ENCODE results near the gene CD99.
"Not testable (repeated sequence)": the region's sequence is repeated elsewhere in the genome, so short reads cannot be mapped to it uniquely, and the experiment has no call there.

The CD99 gene

GRCh38 chrX:2741386-2741785, 50.3 kb downstream of the CD99 start:
- no peak overlapping the region for H3K4me3 ChIP-seq (ENCODE audit: low read depth, low read length)
- no peak overlapping the region for H3K9ac ChIP-seq
- H3K4me2 ChIP-seq (ENCODE audit: low read length), result no peak overlapping the region
- no peaks in the 10 kb centered on the region for H3K27me3 ChIP-seq (ENCODE audit: control insufficient read depth, insufficient read depth, low read length)
- H3K4me1 ChIP-seq, result no peaks in the 10 kb centered on the region
- H3K27ac ChIP-seq, result no peak overlapping the region
- no peak for TF ChIP-seq CTCF (IDR thresholded peaks at IDR 0.05)
- no peaks in the 10 kb centered on the region for H3K36me3 ChIP-seq (ENCODE audit: control insufficient read depth, insufficient read depth, low read length)
- H3K9me3 ChIP-seq (ENCODE audit: control insufficient read depth, low read length), result no peaks in the 10 kb centered on the region
- H3K79me2 ChIP-seq, result no peaks in the 10 kb centered on the region
- H2AFZ ChIP-seq, result no peak overlapping the region

- not testable (repeated sequence) for H2AFZ ChIP-seq; H3K27me3 ChIP-seq (ENCODE audit: control insufficient read depth, insufficient read depth, low read length); H3K4me2 ChIP-seq (ENCODE audit: low read length); H3K4me3 ChIP-seq (ENCODE audit: low read depth, low read length); H3K4me1 ChIP-seq; H3K9ac ChIP-seq; H3K79me2 ChIP-seq; H3K27ac ChIP-seq; H3K36me3 ChIP-seq (ENCODE audit: control insufficient read depth, insufficient read depth, low read length); H3K9me3 ChIP-seq (ENCODE audit: control insufficient read depth, low read length)
These were observed 55.2 kb downstream of the CD99 start for GRCh38 chrX:2746250-2746649.

GRCh38 chrX:2748171-2748814, 57.2 kb downstream of the CD99 start:
- Histone ChIP-seq H3K9ac (no peak overlapping the region), H3K36me3 (ENCODE audit: control insufficient read depth, insufficient read depth, low read length) (no peaks in the 10 kb centered on the region), H3K27me3 (ENCODE audit: control insufficient read depth, insufficient read depth, low read length) (no peaks in the 10 kb centered on the region), H3K9me3 (ENCODE audit: control insufficient read depth, low read length) (no peaks in the 10 kb centered on the region), H3K4me3 (ENCODE audit: low read depth, low read length) (no peak overlapping the region), H3K4me1 (no peaks in the 10 kb centered on the region), H3K79me2 (no peaks in the 10 kb centered on the region), H2AFZ (no peak overlapping the region), H3K4me2 (ENCODE audit: low read length) (no peak overlapping the region), H3K27ac (no peak overlapping the region)
- no peak for TF ChIP-seq CTCF (IDR thresholded peaks at IDR 0.05)

GRCh38 chrX:2748815-2749188, 57.7 kb downstream of the CD99 start:
- no peak for TF ChIP-seq CTCF (IDR thresholded peaks at IDR 0.05)
- Histone ChIP-seq H3K36me3 (ENCODE audit: control insufficient read depth, insufficient read depth, low read length) (no peaks in the 10 kb centered on the region), H3K9ac (no peak overlapping the region), H3K9me3 (ENCODE audit: control insufficient read depth, low read length) (no peaks in the 10 kb centered on the region), H3K27me3 (ENCODE audit: control insufficient read depth, insufficient read depth, low read length) (no peaks in the 10 kb centered on the region), H3K4me2 (ENCODE audit: low read length) (no peak overlapping the region), H3K4me1 (no peaks in the 10 kb centered on the region), H3K27ac (no peak overlapping the region), H3K79me2 (no peaks in the 10 kb centered on the region), H3K4me3 (ENCODE audit: low read depth, low read length) (no peak overlapping the region), H2AFZ (no peak overlapping the region)

- Histone ChIP-seq H3K9me3 (ENCODE audit: control insufficient read depth, low read length) (no peaks in the 10 kb centered on the region), H2AFZ (no peak overlapping the region), H3K9ac (no peak overlapping the region), H3K4me3 (ENCODE audit: low read depth, low read length) (no peak overlapping the region), H3K4me1 (no peaks in the 10 kb centered on the region), H3K27ac (no peak overlapping the region), H3K27me3 (ENCODE audit: control insufficient read depth, insufficient read depth, low read length) (no peaks in the 10 kb centered on the region), H3K36me3 (ENCODE audit: control insufficient read depth, insufficient read depth, low read length) (no peaks in the 10 kb centered on the region), H3K79me2 (no peaks in the 10 kb centered on the region), H3K4me2 (ENCODE audit: low read length) (no peak overlapping the region)
- TF ChIP-seq CTCF (IDR thresholded peaks at IDR 0.05), result no peak
These were observed 60.2 kb downstream of the CD99 start for GRCh38 chrX:2751291-2751690.

- not testable (repeated sequence) for H2AFZ ChIP-seq; H3K79me2 ChIP-seq; H3K36me3 ChIP-seq (ENCODE audit: control insufficient read depth, insufficient read depth, low read length); H3K4me2 ChIP-seq (ENCODE audit: low read length); H3K27ac ChIP-seq; H3K27me3 ChIP-seq (ENCODE audit: control insufficient read depth, insufficient read depth, low read length); H3K9me3 ChIP-seq (ENCODE audit: control insufficient read depth, low read length); H3K4me3 ChIP-seq (ENCODE audit: low read depth, low read length); H3K4me1 ChIP-seq; H3K9ac ChIP-seq
These were observed 60.8 kb downstream of the CD99 start, which contains the start of gene XG for GRCh38 chrX:2751874-2752300. Gene XG (plus strand): TSS chrX:2752040. CDS start chrX:2752275, 235 bp downstream.

- H3K79me2 ChIP-seq; H3K4me1 ChIP-seq; H2AFZ ChIP-seq; H3K4me2 ChIP-seq (ENCODE audit: low read length); H3K9ac ChIP-seq; H3K4me3 ChIP-seq (ENCODE audit: low read depth, low read length); H3K27ac ChIP-seq; H3K27me3 ChIP-seq (ENCODE audit: control insufficient read depth, insufficient read depth, low read length); H3K36me3 ChIP-seq (ENCODE audit: control insufficient read depth, insufficient read depth, low read length); H3K9me3 ChIP-seq (ENCODE audit: control insufficient read depth, low read length): not testable (repeated sequence)
These were observed 61.3 kb downstream of the CD99 start for GRCh38 chrX:2752441-2752840.

GRCh38 chrX:2755163-2755715, 64.1 kb downstream of the CD99 start:
- not testable (repeated sequence) for H3K79me2 ChIP-seq; H3K9me3 ChIP-seq (ENCODE audit: control insufficient read depth, low read length); H3K9ac ChIP-seq; H3K27ac ChIP-seq; H3K27me3 ChIP-seq (ENCODE audit: control insufficient read depth, insufficient read depth, low read length); H3K4me1 ChIP-seq; H3K36me3 ChIP-seq (ENCODE audit: control insufficient read depth, insufficient read depth, low read length); H3K4me3 ChIP-seq (ENCODE audit: low read depth, low read length); H2AFZ ChIP-seq; H3K4me2 ChIP-seq (ENCODE audit: low read length)
